Bone marrow (tissue), 2 donors: Measurements from ENCODE around the gene CCDC40.

Experiments
- DNase-seq, 2 donors: peaks; one replicate each; lab custom pipeline; 2025; lab: John Stamatoyannopoulos, UW

Gene CCDC40

GRCh38 chr17:80115159-80115558 is 78.7 kb downstream of the CCDC40 start:
- no peak for DNase-seq

- no peak for DNase-seq
These were observed 80.0 kb downstream of the CCDC40 start for GRCh38 chr17:80116276-80116920.

GRCh38 chr17:80116921-80117380 is 80.5 kb downstream of the CCDC40 start:
- DNase-seq = no peak

GRCh38 chr17:80117491-80118401 is 81.3 kb downstream of the CCDC40 start:
- no peak for DNase-seq

- no peak for DNase-seq
These were observed 82.3 kb downstream of the CCDC40 start for GRCh38 chr17:80118601-80119270.

DNA sequence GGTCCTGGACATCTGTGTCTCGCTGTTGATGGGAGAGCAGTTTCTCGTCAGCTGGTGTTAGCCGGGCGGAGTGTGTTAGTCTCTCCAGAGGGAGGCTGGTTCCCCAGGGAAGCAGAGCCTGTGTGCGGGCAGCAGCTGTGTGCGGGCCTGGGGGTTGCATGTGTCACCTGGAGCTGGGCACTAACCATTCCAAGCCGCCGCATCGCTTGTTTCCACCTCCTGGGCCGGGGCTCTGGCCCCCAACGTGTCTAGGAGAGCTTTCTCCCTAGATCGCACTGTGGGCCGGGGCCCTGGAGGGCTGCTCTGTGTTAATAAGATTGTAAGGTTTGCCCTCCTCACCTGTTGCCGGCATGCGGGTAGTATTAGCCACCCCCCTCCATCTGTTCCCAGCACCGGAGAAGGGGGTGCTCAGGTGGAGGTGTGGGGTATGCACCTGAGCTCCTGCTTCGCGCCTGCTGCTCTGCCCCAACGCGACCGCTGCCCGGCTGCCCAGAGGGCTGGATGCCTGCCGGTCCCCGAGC is 82.9 kb downstream of the CCDC40 start:
- no peak for DNase-seq

DNA sequence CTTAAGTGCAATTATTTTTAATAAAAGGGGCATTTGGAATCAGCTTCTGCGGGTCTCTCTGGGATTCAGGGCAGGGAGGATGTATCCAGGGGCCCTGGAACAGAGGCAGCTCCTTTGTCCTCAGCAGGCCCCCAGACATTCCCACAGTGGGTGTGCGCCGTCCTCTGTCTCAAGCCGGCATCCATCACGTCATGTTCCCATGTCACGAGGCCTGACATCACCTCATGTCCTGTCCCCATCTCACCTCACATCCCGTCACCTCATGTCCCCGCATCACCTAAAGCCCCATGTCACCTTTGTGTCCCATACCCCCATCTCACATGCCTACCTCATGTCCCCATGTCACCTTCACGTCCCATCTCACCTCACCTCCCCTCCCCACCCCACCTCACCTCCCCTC is 83.4 kb downstream of the CCDC40 start:
- DNase-seq = no peak

GRCh38 chr17:80122026-80122575 is 85.7 kb downstream of the CCDC40 start:
- DNase-seq = no peak

- DNase-seq = no peak
These were observed 86.6 kb downstream of the CCDC40 start for GRCh38 chr17:80122926-80123505.

DNA sequence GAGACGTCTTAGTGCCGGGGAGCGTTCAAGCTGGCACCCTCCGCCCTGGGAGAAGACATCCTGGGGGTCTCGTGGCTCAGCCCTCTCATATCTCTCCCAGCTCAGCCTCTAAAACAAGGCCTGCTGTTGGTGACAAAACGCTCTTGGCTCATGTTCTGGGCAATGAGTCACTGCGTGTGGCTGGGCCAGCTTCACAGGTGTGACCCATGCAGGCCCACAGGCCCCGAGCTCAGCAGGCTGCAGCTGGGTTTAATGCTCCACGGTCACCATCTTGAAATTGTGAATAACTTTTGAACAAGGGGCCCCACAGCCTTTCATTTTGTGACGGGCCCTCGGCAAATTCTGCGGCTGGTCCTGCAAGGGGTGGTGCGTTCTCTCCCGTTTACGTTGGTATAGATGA is 87.3 kb downstream of the CCDC40 start:
- DNase-seq = no peak

GRCh38 chr17:80124351-80124981 is 88.0 kb downstream of the CCDC40 start:
- DNase-seq = no peak

GRCh38 chr17:80125656-80126448 is 89.4 kb downstream of the CCDC40 start:
- no peak for DNase-seq

DNA sequence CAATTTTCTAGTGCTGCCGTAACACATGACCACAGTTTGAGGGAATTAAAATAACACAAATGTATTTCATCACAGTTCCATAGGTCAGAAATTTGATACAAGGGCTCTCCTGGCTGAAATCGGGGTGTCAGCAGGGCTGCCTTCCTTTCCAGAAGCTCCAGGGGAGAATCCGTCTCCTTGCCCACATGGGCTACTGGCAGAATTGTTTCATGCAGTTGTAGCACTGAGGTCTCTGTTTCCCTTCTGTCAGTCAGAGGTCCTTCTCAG is 89.9 kb downstream of the CCDC40 start:
- DNase-seq = no peak

DNA sequence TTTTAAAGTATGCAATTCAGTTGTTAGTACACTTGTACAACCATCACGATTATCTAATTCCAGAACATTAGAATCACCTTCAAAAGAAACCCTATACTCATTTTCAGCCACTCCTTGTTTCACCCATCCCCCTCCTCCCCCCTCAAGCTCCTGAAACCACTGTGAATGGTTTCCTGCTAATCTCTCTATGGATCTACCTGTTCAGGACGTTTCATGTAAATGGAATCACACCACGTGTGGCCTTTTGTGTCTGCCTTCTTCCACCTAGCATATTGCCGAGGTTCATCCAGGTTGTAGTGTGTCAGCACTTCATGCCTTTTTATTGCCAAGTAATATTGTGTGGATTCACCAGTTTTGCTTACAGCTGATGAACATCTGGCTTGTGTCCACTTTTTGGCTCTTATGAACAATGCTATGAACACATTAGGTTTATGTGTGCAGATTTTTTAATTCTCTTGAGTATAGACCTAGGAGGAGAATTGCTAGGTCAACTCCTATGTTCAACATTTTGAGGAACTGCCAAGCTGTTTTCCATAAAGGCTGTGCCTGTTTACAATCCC is 92.6 kb downstream of the CCDC40 start:
- no peak for DNase-seq

- no peak for DNase-seq
These were observed 94.5 kb downstream of the CCDC40 start for GRCh38 chr17:80130992-80131391.

- DNase-seq = no peak
These were observed 96.6 kb downstream of the CCDC40 start for GRCh38 chr17:80132906-80133625.

DNA sequence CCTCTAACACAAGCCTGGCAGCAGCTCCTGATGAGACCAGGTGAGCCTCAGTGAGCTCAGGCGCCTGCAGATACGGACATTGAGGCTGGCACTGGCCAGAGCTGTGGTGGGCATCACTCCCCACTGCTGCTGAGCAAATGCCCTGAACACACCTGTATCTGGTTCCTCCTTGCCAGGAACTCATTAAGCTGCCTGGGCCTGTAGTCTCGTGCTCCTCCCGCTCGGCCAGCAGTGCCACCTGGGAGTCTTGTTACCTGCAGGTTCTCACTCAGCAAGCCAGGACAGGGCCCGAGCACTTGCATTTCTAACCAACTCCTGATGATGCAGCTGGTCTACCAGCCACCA is 97.2 kb downstream of the CCDC40 start:
- DNase-seq = no peak

DNA sequence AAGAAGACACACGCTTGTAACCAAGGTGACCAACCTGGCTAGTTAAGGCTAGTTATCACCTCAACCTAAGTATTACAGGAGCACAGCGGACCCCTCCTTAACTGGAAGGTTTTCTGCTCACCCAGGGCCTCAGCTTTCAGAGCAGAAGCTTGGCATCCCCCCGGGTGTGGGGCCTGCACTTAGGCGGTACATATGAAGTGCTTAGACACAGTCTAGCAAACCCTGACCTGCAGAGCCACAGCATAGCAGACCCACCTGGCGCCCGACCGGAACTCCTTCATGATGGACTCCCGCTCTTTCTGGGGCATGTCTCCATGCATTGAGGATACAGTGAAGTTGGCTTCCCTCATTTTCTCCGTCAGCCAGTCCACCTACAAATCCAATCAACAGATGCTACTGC is 100.7 kb downstream of the CCDC40 start:
- no peak for DNase-seq

GRCh38 chr17:80138856-80139426 is 102.5 kb downstream of the CCDC40 start:
- DNase-seq = no peak
